ENCODE measurements around the gene CTR9. TPM values are rescaled to one million over a fixed set of nuclear protein-coding genes. Genes with fewer than 3 reads are reported as not detected.
A peak's percentile ranks its signal among the peaks of the same experiment; 100 is the strongest.

The CTR9 gene
- total RNA-seq, 1 donor from 2014 or later: 42.9 TPM

DNA sequence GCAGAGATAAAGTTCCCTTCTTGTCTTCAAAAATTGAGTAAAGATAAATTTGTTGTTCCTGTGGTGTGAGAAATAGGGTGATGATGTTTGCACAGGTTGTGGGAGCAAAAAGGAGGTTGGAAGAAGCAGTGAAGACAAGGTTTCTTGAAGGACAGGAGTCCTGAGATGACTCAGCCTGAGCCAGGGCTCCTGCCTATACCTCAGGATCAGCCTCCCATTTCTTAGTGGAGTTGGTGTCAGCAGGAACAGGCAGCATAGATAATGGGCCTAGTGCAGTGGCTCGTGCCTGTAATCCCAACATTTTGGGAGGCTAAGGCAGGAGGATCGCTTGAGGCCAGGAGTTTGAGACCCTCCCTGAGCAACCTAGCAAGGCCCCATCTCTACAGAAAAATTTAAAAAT, 29.0 kb downstream of the CTR9 start:
- DNase-seq (ENCODE audit: low read depth): no peak

DNA sequence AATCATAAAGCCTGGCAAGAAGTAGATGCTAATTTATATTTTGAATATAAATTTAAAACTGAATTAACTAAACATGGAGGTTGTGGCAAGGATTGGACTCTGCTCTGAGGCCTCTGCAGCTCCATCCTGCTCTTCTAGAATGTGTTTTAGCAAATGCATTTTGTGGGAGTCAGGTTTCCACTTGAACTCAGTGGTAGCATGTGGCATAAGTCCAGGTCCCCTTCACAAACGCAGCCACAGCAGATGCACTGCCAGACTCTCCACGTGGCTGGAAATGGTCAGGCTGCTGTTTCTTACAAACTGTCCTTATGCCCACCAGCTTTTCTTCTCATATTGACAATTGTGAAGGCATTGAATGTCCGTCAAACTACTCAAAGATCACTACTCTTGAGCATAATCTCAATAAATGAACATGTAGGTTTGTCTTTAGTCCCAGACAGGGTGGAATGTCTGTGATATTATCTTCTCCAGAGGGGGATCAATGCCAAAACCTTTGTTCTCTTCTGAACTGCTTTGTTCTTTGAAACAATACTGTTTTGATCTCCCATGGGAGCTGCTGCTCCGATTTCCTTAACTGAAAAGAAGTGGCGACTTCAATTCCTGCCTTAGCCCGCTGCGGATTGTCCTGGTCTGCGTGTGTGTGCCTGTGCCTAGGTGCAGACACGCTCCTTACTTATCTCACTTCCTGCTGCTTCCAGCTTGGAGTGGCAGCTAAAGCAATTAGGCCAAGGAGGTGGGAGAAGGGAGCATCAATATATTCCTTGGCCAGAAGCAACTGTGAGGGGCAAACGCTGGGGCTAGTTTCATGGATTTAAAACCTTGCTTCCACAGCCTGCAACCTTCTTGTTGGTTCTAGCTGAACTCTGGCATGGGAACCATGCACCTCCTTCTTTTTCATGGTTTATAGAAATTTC, 33.4 kb downstream of the CTR9 start:
- no peak for DNase-seq (ENCODE audit: low read depth)

DNA sequence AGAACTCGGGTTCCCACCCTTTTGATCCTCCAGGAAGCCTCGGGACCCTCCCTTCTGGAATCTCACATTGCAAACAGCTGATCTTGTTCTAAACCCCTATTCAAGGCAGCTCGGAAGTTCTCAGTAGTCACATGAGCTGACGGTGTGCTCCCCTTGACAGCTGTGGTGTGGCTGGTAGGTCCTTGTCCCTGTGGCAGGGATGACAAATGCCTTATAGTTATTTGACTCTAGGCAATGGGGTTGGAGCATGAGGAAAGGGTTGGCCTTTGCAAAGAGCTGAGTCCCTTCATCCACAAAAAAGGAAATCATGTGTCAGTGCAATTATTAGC, 34.1 kb downstream of the CTR9 start:
- DNase-seq (ENCODE audit: low read depth): no peak

DNA sequence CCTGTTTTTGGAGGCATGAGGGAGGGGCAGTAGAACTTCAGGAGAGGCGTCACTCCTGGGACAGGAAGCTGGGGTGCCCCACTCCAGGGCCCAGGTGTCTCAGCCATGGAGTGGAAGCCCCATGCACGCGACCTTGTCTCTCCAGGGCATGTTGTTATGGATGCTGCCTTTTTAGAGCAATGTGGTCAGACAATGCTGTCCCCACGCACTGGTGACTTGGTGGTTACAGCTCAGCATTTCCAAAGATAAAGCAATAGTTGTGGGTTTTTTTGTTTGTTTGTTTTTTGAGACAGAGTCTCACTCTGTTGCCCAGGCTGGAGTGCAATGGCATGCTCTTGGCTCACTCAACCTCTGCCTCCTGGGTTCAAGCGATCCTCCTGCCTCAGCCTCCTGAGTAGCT, 35.4 kb downstream of the CTR9 start:
- no peak for DNase-seq (ENCODE audit: low read depth)

DNA sequence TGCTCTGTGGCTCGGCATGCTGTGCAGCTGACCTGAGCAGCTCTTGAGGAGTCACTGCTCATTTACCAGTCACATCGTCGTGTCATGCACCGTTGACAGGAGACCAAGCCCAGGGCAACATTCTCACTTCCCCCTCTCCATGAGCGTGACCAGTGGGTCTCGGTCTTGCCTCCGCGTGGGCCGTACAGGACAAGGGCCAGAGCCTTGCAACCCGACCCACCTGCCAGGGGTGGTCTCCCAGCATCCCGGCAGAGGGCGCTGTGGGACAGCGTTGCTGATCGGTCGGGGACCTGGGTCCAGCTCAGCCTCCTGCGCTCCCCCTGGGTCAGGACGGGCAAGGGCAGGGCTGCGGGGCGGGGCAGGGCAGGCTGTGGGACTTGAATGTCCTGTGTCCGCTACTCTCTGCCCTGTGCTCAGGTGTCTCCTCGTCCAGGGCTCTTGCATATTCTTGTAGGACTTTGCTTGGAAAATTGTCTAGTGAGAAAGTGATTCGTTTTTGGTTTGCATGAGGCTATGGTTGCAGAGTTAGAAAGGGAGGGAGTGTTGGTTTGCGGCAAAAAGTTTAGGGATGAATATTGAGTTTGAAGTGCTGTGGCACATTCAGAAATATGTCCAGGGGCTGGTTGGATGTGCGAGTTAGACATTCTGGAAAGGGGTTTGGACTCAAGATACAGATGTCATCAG, 41.5 kb downstream of the CTR9 start:
- peak; percentile 51 for DNase-seq (ENCODE audit: low read depth)

DNA sequence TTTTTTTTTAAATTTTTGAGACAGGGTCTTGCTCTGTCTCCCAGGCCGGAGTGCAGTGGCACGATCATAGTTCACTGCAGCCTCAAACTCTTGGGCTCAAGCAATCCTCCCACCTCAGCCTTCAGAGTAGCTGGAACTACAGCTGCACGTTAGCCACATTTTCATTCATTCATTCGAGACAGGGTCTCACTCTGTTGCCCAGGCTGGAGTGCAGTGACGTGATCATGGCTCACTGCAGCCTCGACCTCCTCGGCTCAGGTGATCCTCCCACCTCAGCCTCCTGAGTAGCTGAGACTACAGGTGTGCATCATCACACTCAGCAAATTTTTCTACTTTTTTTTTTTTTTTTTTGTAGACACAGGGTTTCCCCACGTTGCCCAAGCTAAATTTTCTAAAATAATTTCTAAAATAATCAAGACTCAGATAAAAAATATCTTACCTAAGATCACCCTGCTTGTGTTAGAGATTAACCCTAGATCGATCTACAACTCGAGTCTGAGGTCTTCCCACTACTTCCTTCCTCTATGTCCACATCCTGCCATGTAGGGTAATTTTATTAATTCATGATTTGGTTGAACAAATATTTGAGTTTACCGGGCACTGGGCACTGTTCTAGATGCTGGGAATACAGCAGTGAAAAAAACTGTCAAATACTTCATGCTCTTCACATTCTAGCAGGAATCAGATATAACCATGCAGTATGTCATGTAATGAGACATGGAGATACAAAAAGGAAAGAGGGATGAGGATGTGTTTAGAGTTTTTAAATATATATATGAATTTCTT, 42.6 kb downstream of the CTR9 start:
- no peak for DNase-seq (ENCODE audit: low read depth)

DNA sequence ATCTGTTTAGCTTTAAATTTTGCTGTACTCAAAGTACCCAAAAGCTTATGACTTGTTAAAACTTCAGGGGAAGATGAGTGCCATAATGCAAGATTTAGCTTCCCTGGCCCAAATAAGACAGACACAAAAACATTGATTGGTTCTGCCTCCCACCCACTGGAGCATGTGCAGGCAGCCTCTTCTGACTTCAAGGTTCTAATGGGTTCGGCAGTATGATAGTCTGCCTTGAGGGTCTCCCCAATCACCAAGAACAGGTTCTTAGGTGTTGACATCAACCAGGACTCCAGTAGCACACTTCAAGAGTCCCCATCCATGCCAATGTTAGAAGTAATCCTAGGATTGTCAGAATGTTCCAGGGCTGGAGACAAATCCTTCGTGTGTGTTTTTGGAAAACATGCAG, 45.1 kb downstream of the CTR9 start:
- DNase-seq (ENCODE audit: low read depth): no peak

DNA sequence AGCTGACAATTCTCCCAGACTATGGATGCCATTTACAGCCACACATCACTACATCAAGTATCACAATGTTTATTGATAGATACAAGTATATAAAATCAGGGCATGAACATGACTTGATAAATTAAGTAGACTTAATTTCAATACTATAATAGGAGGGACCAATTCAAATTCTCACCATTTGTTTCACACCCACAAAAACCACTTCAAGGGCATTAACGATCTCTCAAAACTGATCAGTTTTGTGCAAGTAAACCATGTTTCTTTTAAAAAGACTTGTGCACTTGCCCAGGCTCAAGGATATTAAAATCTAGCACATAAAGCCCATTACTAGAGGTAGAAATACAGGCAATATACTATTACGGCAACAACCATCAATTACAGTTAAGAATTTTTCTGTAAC, 46.0 kb downstream of the CTR9 start:
- DNase-seq (ENCODE audit: low read depth): no peak

DNA sequence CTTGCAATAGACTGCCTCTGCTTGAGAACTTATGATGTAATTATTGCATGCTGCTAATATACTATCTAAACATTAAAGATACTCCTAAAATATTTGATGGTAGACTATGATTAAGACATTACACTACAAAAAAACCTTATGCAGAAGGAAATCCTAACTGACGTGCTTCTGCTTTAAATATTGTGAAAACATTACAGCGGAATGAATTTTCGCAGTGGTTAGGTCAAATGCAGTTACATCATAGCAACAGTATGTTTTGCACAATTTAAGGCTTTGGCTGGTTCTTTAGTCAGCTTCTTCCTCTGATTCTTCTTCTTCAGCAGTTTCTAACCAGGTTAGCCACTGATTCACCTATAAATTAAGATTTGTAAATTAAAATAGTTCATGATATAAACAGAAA, 46.5 kb downstream of the CTR9 start:
- no peak for DNase-seq (ENCODE audit: low read depth)

DNA sequence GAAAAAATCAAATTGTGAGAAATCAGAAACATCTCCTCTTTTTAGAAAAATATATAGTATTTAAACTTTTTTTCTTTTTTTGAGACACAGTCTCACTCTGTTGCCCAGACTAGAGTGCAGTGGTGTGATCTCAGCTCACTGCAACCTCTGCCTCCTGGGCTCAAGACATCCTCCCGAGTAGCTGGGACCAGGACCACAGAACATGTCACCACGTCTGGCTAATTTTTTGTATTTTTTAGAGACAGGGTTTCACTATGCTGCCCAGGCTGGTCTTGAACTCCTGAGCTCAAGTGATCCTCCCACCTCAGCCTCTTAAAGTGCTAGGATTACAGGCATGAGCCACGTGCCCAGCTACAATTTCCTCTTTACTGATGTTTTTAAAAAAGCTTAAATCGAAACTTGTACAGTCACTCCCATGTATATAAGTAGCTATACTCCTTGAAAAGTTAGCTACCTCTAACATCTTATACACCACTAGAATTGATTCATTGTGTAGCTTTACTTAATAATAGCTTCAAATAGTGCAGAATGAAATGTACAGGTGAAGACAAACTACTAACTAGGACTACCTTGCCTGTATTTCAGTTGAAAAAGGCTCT, 47.4 kb downstream of the CTR9 start:
- DNase-seq (ENCODE audit: low read depth): no peak

DNA sequence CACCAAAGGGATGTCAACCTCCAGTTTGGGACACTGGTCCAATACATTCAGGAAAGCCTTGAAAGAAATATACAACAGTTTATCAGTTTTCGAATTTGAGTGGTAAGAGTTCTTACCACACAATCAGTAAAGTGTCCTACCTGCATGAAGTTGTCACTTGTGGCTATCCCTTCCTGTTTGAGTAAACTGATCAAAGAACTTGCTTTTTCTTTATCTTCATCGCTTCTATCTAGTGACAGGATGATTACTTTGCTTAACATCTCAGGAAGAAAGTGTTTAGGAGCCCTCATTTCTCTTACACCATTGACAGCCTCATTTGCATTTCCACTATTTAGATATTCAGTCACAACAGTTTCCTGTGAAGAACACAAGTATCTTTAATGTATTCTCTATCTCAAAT, 49.2 kb downstream of the CTR9 start:
- DNase-seq (ENCODE audit: low read depth): no peak

DNA sequence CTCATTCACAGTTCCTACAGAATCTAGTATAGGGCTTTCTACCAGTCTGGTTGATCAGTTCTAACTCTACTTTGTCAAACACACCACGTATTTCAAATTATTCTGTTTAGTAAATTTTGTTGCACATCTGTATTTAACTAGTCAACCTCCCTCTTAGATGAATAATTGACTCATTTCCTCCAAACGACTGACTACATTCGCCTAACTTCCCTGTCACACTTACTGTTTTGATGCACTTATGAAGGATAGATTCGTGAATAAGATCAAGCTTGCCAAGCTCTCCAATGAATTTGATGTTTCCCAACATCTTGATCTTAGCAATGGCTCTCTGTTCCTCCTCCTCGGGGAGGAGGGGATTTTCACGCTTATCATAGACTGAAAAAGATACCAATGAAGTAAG, 52.6 kb downstream of the CTR9 start:
- DNase-seq (ENCODE audit: low read depth): no peak

DNA sequence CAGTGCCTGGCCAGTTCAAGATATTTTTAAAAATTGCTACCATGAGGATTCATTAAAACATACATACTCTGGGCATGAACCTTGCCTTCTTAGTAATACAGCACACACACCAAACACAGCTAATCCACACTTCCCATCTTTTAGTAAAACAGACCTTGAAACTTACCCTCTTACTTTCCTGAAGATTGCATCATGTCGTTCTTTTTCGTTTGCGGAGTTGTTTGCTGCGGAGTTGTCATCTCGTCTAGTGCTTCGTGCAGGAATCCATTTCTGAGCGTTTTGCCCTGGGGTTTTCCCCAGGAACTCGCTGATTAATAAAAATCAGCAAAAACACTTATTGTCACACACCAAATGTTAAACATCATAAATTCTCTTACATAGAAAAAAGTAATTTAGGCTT, 54.7 kb downstream of the CTR9 start:
- DNase-seq (ENCODE audit: low read depth): no peak

DNA sequence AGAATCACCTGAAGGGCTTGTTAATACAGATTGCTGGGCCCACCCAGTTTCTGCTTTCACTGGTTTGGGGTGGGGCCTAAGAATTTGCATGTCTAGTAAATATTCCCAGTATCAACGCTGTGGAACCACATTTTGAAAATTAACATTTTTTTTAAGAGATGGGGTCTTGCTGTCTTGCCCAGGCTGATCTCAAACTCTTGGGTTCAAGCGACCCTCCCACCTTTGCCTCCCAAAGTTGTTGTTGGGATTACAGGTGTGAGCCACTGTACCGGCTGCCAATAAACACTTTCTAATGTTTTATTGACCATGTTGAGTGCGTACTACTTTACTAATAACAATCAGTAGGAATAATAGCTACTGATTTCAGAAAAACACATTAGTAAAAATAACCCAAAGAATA, 55.2 kb downstream of the CTR9 start:
- no peak for DNase-seq (ENCODE audit: low read depth)

DNA sequence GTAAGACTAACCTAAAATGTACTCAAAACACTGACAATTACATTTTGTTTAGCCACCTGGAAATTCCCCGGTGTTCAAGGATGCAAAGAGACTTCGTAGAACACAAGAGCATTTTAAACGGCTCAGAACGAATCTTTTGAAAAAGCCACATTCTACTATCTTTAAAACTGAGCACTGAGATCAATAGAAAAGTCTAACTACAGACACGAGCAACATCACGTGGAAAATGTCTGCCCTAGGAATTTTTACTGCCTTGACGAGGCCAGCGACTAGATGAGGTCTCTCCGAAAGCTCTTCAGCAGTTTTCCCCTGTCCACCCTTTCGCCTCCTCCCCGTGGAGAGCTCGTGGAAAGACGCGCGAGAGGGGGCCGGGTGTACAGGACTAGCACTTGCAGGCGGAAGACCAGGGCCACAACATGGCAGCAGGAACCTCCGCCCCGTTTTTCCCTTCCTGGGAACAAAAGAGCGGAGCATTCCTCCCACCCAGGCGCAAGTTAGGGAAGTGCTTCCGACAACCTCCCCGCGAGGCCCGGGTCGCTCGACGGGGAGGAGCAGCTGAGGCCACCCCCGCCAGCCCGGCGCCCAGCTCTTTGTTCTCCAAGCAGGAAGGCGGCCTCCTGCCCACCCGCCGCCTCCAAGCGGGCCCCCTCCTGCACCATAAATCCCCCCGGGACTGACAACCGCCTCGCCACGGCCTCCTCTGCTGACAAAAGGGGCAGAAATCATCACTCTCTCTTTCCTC, 56.6 kb downstream of the CTR9 start:
- DNase-seq (ENCODE audit: low read depth): peak; percentile 28

DNA sequence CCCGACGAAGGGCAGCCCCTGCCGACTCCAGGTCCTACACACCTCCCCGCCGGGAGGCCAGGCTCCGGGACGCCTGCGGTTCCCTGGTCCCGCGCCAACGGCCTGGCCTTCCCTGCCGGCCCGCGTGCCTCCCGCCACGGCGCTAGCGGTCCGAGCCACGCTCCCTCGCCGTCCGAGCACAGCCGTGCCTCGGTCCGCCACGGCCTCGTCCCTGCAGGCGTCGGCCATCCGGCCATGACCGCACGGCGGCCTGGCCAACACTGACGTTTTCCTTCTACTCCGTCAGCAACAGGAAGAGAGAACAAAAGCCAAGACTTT, 57.1 kb downstream of the CTR9 start:
- no peak for DNase-seq (ENCODE audit: low read depth)

DNA sequence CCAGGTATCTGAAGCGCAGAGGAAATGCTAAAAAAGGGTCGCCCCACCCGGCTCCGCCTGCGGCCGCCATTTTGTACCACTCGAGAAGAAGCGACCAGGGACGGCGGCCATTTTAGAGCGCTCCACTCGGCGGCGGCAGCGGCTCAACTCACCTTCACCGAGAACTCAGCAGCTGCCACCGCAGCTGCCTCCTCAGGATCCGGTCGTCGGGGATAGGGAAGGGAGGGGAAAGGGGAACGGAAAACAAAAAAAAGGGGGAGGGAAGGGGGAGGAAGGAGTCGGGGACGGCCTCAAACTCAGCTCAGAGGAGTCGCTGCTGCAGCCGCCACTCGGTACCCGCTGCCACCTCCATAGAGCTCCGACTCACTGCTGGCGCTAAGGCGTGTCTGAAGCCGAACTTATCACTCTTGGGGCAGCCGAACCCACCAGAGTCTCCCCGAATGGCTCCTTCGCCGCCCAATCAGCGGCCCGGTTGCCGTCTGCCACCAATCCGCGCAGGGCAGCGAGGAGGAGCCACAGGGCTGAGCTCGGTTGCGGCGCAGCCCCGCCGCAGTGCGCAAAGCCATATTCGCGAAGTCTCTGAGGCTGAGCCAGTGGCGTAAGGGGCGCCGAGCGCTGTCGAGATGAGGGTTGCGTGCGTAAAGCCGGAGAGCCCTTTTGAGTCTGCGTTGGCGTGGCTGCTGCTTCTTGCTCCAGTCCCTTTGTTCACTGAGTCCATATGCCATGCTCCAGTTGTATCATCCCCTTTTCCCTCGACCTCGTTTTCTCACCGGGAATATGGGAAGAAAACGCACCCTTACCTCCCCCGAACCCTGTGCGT, 57.7 kb downstream of the CTR9 start, which contains the start of gene EIF4G2:
Gene EIF4G2 (minus strand): TSS at position 374 of the 820 bp plus-strand sequence.
- peak; percentile 94 for DNase-seq (ENCODE audit: low read depth)

DNA sequence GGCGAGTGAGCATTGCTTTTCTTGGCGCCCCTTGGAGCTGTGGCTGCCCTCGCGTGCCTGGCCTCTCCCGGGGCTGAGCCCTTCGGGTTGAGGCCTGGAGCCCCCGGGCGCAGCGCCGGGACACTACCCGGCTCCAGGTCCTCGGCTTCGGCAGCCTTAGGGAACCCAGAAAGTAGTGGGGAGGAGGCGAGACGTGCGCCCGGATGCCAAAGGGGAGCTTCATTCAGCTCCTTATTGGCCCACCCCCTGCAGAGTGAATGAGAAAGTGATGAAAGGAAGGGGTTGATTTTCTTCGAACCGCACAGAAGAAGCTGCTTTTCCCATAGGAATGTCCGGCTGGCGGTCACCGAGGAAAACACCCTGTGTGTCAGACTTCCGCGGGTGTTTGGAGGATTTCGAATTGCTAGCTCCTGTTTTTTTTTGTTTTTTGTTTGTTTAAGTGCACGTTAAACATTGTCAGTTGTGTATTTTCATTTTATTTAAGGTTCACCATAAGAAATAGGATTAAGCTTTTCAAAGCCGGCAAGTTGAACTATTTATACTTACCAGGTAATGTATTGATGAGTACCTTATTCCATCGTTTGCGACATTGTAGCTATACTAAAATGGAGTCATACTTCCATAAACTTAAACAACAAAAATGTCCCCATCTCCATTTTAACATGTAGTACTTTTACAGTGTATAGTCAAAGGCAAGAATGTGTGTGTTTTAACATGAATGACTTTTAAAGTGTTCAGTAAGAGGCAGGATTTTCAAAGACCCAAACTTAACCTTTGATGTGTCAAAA, 58.5 kb downstream of the CTR9 start:
- peak; percentile 71 for DNase-seq (ENCODE audit: low read depth)

DNA sequence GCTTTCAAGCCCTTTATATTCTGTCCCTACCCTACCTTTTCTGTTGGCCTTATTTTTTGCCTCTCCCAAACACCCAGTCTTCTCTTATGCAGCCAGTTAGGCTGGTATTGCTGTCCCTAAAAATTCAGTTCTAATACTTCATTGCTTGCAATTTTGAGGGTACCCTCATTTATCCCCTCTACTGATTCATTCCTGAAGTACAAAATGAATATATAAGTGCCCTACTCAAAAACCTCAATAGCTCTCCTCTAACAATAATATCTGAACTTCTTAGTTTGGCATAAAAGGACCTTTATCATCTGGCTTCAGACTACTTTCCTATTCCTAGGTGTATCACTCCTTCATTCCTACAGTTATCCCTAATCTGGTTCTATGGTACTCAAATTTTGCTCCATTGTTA, 62.9 kb downstream of the CTR9 start:
- DNase-seq (ENCODE audit: low read depth): no peak

DNA sequence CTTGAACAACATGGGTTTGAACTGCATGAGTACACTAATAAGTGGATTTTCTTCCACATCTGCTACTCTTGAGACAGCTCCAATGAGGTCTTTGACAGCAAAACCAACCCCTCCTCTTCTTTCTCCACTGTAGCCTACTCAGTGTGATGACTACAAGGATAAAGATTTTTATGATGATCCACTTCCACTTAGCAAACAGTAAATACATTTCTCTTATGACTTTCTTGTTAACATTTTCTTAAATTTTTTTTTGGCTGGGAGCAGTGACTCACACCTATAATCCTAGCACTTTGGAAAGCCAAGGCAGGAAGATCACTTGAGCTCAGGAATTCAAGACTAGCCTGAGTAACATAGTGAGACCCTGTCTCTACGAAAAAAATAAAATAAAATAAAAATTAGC, 67.5 kb downstream of the CTR9 start:
- DNase-seq (ENCODE audit: low read depth): no peak

Data from renal cortical epithelial cell (primary cell).